Neural cell (in vitro differentiated cells): ENCODE measurements around the gene RPN1. TPM values are rescaled to one million over a fixed set of nuclear protein-coding genes. Genes with fewer than 3 reads are reported as not detected.

ENCODE experiments used
- H2AFZ ChIP-seq: fragments of 200-600, 300-800 bp; sonication (generic), shearing (Covaris generic); 2 replicates; pipeline ENCODE4 v1.6.0; 2014; ENCODE audit warnings: low read depth, mild to moderate bottlenecking, antibody characterized with exemption, low read length, moderate library complexity
- H3F3A ChIP-seq: fragments of 200-600 bp; shearing (Covaris generic); 2 replicates; pipeline ENCODE4 v1.6.1; 2016; ENCODE audit warnings: mild to moderate bottlenecking, moderate library complexity, mixed read lengths, antibody characterized with exemption, low read length; ENCODE audit not compliant: insufficient read depth, poor library complexity, severe bottlenecking
- H3K27ac ChIP-seq: fragments of 200-600, 300-800 bp; sonication (generic), shearing (Covaris generic); 2 replicates; pipeline ENCODE4 v1.5.1; 2014; ENCODE audit warnings: mild to moderate bottlenecking, low read length, moderate library complexity
- H3K27me3 ChIP-seq: fragments of 300-800, 200-600 bp; sonication (generic), shearing (Covaris generic); 2 replicates; pipeline ENCODE4 v1.6.0; 2014; ENCODE audit warnings: mild to moderate bottlenecking, low read depth, low read length, moderate library complexity; ENCODE audit not compliant: insufficient read depth
- H3K36me3 ChIP-seq: fragments of 300-800, 200-600 bp; sonication (generic), shearing (Covaris generic); 2 replicates; pipeline ENCODE4 v1.5.1; 2014; ENCODE audit warnings: mild to moderate bottlenecking, antibody characterized with exemption, low read length, moderate library complexity; ENCODE audit not compliant: insufficient read depth
- H3K4me2 ChIP-seq: fragments of 300-800, 200-600 bp; sonication (generic), shearing (Covaris generic); 2 replicates; pipeline ENCODE4 v1.6.0; 2014; ENCODE audit warnings: mild to moderate bottlenecking, low read length
- H3K4me3 ChIP-seq: fragments of 300-800, 200-600 bp; sonication (generic), shearing (Covaris generic); 2 replicates; pipeline ENCODE4 v1.5.1; 2014; ENCODE audit warnings: mild to moderate bottlenecking, low read length, moderate library complexity
- H3K79me2 ChIP-seq: fragments of 200-600 bp; shearing (Covaris generic); replicated peaks from 2 replicates; pipeline ENCODE4 v1.6.0; 2014; ENCODE audit warnings: mild to moderate bottlenecking, low read length, moderate library complexity; ENCODE audit not compliant: insufficient read depth
- H3K9ac ChIP-seq: fragments of 300-800, 200-600 bp; sonication (generic), shearing (Covaris generic); 2 replicates; pipeline ENCODE4 v1.6.1; 2016; ENCODE audit warnings: mild to moderate bottlenecking, low read length, mixed read lengths
- H3K9me2 ChIP-seq: fragments of 200-600 bp; shearing (Covaris generic); 2 replicates; pipeline ENCODE4 v1.6.1; 2016; ENCODE audit warnings: mild to moderate bottlenecking, low read length, mixed read lengths; ENCODE audit not compliant: insufficient read depth
- H3K9me3 ChIP-seq: fragments of 200-600, 300-800 bp; sonication (generic), shearing (Covaris generic); 2 replicates; pipeline ENCODE4 v1.6.1; 2016; ENCODE audit warnings: mild to moderate bottlenecking, mixed run types, low read length, moderate library complexity, mixed read lengths
- H4K20me1 ChIP-seq: fragments of 200-600 bp; shearing (Covaris generic); 2 replicates; pipeline ENCODE4 v1.6.1; 2016; ENCODE audit warnings: mild to moderate bottlenecking, mixed run types; ENCODE audit not compliant: insufficient read depth
- EP300 ChIP-seq: fragments of 450-650 bp; conservative IDR thresholded peaks from 2 replicates; pipeline ENCODE4 v1.6.1; 2014; ENCODE audit warnings: antibody characterized with exemption, mild to moderate bottlenecking, moderate library complexity; ENCODE audit not compliant: poor library complexity, severe bottlenecking
- EZH2 ChIP-seq: fragments of 200-600, 300-800 bp; shearing (Covaris generic), sonication (generic); IDR thresholded peaks from 2 replicates; pipeline ENCODE4 v1.6.1; 2014; ENCODE audit warnings: antibody characterized with exemption, low read length, borderline replicate concordance, mild to moderate bottlenecking; ENCODE audit not compliant: insufficient read depth, poor library complexity, severe bottlenecking
- MXI1 ChIP-seq: fragments of 450-650 bp; conservative IDR thresholded peaks from 2 replicates; pipeline ENCODE4 v1.6.1; 2014; ENCODE audit warnings: antibody characterized with exemption, mild to moderate bottlenecking; ENCODE audit not compliant: poor library complexity, severe bottlenecking
- POLR2AphosphoS5 ChIP-seq: IDR thresholded peaks from 2 replicates; pipeline ENCODE4 v1.6.1; 2012
- SMC3 ChIP-seq: fragments of 450-650 bp; conservative IDR thresholded peaks from 2 replicates; pipeline ENCODE4 v1.6.1; 2014; ENCODE audit warnings: antibody characterized with exemption, mild to moderate bottlenecking, moderate library complexity; ENCODE audit not compliant: poor library complexity
- polyA plus RNA-seq: library from polyadenylated mRNA; depleted of rRNA; stranded (reverse); fragments of >200 nt; gene quantifications from 2 replicates; pipeline ENCODE4 v1.2.3, GENCODE V29; 2014
- TF ChIP-seq, protein P1 (sequence below): IDR thresholded peaks from 2 replicates; pipeline ENCODE4 v1.6.1; 2012; ENCODE audit warnings: borderline replicate concordance

The RPN1 gene
- polyA plus RNA-seq, 1 donor from 2014 or later = 201 TPM

GRCh38 chr3:128581566-128581965 is 69.1 kb downstream of the RPN1 start:
- H3F3A ChIP-seq = no peaks in the 10 kb centered on the region

DNA sequence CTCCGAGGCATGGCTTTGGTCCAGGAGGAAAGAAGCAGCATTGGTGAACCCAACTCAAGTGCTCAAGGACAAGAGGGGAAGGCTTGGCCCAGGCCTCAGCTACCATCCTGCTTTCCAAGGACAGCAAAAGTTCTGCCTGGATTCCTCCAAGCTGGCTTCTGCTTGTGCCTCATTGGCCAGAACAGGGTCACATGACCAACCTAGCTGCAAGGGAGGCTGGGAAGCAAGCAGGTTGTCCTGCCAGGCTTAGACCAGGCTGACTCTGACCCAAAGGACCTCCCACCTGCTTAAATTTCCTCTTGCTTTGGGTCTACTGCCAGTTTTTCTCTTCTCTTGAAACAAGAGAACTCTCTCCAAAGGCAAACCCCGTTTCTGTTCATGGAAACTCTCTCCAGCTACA is 70.7 kb downstream of the RPN1 start:
- Histone ChIP-seq H2AFZ (no peak overlapping the region), H3K27me3 (no peaks in the 10 kb centered on the region), H3K9me2 (no peaks in the 10 kb centered on the region)

More at GRCh38 chr3:128581566-128581965, 69.1 kb downstream of the RPN1 start:
- TF ChIP-seq SMC3 (no peak), EZH2 (no peak), POLR2AphosphoS5 (no peak)
- TF ChIP-seq, protein P1, sequence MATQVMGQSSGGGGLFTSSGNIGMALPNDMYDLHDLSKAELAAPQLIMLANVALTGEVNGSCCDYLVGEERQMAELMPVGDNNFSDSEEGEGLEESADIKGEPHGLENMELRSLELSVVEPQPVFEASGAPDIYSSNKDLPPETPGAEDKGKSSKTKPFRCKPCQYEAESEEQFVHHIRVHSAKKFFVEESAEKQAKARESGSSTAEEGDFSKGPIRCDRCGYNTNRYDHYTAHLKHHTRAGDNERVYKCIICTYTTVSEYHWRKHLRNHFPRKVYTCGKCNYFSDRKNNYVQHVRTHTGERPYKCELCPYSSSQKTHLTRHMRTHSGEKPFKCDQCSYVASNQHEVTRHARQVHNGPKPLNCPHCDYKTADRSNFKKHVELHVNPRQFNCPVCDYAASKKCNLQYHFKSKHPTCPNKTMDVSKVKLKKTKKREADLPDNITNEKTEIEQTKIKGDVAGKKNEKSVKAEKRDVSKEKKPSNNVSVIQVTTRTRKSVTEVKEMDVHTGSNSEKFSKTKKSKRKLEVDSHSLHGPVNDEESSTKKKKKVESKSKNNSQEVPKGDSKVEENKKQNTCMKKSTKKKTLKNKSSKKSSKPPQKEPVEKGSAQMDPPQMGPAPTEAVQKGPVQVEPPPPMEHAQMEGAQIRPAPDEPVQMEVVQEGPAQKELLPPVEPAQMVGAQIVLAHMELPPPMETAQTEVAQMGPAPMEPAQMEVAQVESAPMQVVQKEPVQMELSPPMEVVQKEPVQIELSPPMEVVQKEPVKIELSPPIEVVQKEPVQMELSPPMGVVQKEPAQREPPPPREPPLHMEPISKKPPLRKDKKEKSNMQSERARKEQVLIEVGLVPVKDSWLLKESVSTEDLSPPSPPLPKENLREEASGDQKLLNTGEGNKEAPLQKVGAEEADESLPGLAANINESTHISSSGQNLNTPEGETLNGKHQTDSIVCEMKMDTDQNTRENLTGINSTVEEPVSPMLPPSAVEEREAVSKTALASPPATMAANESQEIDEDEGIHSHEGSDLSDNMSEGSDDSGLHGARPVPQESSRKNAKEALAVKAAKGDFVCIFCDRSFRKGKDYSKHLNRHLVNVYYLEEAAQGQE = no peak
- Histone ChIP-seq H3K27ac (no peak overlapping the region), H2AFZ (no peak overlapping the region), H3K36me3 (no peaks in the 10 kb centered on the region), H3K9me3 (no peaks in the 10 kb centered on the region), H3K9ac (no peak overlapping the region), H3K9me2 (no peaks in the 10 kb centered on the region), H3K79me2 (no peaks in the 10 kb centered on the region), H3K27me3 (no peaks in the 10 kb centered on the region), H4K20me1 (no peaks in the 10 kb centered on the region), H3K4me3 (no peak overlapping the region), H3K4me2 (no peak overlapping the region)

More for the DNA sequence above, 70.7 kb downstream of the RPN1 start:
- Histone ChIP-seq H3K36me3 (no peaks in the 10 kb centered on the region), H3K27ac (no peak overlapping the region), H3F3A (no peaks in the 10 kb centered on the region), H3K9me3 (no peaks in the 10 kb centered on the region), H3K4me3 (no peak overlapping the region), H4K20me1 (no peaks in the 10 kb centered on the region), H3K9ac (no peak overlapping the region), H3K4me2 (no peak overlapping the region), H3K79me2 (no peaks in the 10 kb centered on the region)
- TF ChIP-seq POLR2AphosphoS5 = no peak
- TF ChIP-seq, protein P1 = no peak
- no peak for TF ChIP-seq MXI1
- no peak for TF ChIP-seq EP300
